NCI-H460 (cell line): Measurements from ENCODE around the gene POLD2. TPM values are rescaled to one million over a fixed set of nuclear protein-coding genes. Genes with fewer than 3 reads are reported as not detected.

Source experiments
- DNase-seq: peaks from one replicate; pipeline ENCODE4 v3.0.0-alpha.2; 2016; ENCODE audit warnings: low read depth; ENCODE audit errors: extremely low read depth
- total RNA-seq: library from RNA; depleted of rRNA; stranded (reverse); fragments of >200 nt; shearing (Covaris generic); gene quantifications from 2 replicates; pipeline ENCODE4 v1.2.3, GENCODE V29; 2014

The POLD2 gene
- total RNA-seq, 1 experiment from 2014 or later, result 151 TPM

DNA sequence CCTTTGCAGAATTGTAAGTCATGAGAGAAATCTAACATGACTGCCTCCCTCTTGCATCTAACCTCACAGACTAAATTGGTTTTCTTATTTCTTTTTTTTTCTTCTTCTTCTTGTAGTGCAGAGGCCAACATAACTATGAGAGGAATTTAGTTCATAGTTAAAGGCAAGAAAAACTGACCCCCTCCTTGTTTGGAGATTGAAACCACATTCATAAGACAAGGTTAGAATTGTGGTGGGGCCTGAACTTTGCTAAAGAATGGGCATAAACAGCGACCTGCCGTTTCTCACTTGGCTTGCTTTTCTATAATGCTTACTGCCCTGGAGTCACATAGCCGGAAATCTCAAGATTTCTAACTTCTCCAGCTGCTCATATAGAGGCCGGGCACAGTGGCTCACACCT, 38.6 kb downstream of the POLD2 start:
- DNase-seq, result no peak

DNA sequence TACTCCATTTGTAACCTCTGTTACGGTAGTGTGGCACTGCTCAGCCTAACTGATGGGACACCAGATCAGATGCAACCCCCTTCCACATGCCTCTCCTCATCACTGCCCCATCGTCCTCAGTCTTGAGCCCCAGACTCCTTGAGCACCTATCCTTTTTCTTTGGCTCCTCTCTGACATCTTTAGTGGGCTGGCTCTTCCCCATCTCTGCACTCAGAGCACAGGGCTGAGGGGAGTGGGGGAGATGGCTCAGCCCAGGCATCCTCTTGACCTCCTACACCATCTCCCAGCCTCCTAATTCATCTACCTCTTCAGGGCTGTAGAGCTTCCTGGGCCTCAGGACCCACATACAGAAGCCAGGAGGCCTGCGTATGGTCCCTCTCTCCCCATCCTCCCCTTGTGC, 39.6 kb downstream of the POLD2 start:
- no peak for DNase-seq

DNA sequence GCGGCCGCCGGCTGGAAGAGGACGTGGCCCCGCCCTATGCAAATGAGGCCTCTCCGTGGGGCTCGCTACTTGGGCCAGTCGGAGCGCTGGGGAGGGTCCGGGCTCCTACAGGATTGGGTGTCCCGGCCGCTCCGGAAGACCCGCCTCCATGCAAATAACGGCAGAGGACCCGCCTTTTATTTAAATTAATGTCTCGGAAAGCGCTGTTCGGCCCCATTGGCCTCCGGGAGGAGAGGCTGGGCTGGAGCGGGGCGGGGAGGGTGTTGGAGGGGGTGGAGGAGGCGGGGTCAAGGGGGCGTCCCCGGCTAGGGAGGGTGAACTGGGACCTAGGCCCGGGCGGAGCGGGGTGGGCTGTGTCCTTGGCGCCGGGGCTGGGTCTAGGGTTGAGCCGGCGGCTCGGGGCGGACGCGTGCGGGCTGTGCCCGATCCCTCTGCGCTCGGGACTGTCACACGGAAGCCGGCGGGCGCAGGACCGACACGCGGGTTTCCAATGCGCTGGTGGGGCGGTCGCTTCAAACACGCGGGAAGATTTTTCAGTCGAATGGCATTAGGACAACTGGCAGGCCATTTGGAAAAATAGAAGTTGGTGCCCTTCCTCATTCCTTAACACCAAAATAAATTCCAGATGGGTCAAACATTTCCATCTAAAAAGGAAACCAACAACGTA, 40.7 kb downstream of the POLD2 start:
- peak; percentile 99 for DNase-seq

DNA sequence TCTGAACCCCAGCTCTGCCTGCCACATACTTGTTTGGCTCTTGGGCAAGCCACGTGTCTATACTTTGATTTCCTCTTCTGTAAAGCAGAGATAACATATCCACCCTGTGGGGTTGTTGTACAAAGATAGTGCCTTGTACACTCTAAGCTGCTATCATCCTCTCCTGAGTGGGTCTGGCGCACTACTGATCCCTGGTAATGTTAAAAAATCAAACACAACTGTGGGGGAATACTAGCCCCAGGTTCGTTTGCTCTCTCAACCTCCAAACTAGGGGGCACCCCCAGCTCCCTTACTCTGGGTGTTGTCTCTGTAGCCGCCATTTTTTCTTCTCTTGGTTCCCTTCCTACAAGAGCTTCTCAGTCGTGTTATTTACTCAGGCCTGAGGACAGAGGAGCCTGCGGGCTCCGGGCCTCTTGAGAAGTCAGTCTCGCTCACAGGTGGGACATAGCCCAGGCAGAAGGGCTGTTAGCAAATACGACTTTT, 42.0 kb downstream of the POLD2 start:
- no peak for DNase-seq

DNA sequence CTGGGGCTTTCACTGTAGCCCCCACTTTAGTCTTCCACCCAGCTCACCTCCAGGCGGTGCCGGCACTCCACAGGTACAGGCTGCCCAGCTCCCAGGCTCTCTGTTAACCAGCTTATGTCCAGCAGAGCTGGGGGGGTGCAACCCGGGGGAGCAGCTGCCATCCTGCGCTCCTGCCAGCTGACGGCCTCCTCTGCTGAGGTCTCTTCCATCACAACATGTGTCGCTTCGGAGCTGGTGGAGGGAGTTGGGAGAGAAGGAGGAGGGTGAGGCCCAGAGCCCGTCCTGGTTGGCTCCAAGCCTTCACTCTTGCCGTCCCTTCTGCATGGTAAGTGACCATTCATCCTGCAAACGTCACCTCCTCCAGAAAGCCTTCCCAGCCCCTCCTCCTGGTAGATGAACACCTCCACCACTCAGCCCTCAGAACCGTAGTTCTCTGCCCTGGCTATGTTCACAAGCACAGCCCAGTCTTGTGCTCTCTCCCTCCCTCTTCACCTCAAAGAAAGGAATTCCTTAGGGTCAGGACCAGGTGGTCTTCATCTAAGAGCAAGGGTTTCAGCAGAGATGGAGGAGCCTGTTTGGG, 42.6 kb downstream of the POLD2 start:
- no peak for DNase-seq

DNA sequence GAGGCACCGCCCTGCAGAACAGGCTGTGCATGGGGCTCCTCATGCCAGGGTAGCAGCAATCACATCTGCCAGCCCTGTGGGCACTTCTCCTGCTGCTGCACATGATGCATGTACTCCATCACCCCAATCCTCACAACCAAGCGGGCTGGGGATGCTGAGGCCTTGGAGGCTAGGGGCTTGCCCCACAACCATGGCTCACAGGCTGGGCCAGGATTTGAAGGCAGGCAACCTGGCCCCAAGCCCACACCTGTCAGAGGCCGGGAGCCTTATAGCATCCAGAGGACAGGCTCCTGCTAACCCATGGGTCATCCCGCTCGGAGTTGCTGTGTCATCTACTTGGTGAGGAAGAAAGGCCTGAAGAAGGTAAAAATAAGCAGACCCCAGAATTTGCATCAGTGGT, 43.2 kb downstream of the POLD2 start:
- no peak for DNase-seq

DNA sequence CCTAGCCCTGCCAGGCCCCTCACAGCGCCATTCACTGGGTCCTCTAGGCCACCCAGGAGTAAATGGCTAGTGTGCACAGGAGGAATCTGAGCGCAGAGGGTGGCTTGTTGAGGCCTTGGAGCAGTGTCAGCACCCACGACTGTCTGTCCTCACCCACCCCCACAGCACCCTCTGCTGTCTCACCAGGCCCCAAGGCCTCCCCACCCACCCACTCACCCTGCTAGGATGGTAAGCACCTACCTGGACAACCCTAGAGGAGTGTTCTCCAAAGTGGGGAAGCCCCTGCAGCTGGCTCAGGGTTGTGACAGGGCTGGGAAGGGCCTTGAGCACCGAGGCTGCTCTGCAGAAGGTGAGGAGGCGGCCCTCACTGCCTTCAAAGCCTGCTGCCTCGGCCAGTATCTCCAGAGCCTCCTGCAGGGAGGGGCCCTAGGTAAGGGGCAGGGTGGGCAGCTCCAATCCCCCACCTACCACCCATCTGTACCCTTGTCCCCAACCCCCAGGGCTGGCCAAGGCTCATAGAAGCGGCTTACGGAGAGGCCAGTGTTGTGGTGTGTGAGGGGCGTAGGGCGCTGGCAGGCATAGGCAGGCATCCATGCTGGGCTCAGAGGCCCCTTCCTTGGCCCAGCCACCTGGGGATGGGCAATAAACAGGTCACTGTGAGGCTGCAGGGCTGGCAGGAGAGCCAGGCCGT, 43.9 kb downstream of the POLD2 start:
- DNase-seq, result no peak

DNA sequence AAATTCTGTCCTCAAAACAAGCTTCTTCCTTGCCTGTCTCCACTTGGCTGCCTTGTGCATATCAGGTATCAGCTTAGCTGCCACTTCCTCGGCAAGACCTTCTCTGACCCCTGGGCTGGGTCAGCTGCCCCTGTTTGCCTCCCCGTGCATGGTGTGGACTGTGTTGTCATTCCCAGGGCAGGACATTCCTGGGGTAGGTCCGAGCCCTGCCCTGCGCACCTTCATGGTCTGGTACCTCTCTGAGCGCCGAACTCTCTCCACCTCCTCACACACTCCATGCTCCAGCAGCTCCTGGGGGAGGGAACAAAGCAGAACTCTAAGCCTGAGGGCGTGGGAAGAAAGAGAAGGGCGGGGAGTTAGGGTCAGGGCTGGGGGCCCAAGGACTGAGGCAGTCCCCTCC, 44.8 kb downstream of the POLD2 start:
- DNase-seq, result no peak

DNA sequence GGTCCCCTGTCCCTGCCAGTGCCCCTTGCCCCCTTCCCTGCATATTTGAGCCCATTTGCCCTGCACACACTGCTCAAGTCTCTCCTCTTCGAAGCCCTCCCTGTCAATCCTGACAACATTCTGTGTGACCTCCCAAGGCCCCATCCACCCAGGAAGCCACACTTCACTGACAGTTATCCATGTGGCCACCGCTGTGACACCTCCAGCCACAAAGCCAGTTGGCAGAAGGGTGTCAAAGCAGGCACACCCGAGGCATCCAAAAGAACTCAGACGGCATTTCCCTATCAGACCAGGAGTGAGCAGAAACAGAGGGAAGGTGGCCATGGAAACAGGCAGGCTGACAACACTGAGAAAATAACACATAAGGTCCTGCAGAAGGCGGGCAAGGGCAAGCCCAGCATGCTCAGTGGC, 45.7 kb downstream of the POLD2 start:
- DNase-seq, result no peak

DNA sequence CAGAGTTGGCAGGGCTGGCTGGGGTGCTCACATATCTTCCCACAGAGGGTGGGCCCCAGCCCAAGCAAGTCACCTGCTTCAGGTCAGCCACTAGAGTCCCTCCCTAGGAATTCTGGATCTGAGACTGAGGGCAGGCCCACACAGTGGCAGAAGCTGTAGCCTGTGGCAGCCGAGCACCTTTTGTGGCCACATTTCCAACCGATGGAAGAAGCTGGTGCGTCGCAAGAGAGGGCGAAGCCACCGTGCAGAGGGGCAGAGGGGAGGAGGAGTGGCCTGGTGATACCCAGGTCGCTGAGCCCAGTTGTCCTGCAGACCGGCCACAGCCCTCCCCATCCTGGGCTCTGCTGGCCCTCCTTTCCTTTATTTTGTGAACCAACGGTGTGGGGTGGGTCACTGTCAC, 46.3 kb downstream of the POLD2 start:
- DNase-seq, result no peak

DNA sequence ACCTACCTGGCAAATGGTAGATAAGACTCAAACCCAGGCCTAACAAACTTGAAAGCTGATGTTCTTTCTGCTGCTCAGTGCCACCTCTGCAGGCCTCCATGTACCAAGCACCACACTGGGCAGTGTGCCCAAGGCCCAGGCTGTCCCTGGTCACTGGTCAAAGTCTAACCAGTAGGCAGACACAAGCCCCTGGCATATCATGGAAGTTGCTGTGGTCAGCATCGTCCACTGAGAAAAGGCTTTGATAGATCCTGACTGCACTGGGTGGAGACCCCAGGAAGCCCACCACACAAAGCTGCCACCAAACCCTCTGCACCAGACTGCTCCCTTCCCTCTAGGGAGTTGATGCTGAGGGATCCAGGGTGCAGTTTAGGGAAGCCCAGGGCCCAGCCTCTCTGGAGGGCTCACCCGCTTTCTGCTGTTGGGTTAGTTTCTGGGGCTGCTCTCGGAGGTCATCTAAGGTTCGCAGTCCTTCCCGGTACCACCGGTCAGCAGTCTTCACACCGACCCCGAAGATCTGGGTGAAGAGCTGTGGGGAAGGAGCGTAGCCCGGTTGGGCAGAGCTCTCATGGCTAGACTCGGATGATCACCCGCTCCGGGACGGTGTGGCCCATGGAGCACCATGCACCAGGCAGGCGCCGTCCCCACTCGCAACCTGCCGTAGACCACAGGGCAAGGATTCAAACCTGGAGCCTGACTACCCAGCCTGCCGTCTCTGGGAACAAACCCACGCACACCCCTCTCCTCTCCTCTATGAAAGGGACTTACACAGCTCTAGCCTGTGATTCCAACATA, 47.0 kb downstream of the POLD2 start:
- no peak for DNase-seq

DNA sequence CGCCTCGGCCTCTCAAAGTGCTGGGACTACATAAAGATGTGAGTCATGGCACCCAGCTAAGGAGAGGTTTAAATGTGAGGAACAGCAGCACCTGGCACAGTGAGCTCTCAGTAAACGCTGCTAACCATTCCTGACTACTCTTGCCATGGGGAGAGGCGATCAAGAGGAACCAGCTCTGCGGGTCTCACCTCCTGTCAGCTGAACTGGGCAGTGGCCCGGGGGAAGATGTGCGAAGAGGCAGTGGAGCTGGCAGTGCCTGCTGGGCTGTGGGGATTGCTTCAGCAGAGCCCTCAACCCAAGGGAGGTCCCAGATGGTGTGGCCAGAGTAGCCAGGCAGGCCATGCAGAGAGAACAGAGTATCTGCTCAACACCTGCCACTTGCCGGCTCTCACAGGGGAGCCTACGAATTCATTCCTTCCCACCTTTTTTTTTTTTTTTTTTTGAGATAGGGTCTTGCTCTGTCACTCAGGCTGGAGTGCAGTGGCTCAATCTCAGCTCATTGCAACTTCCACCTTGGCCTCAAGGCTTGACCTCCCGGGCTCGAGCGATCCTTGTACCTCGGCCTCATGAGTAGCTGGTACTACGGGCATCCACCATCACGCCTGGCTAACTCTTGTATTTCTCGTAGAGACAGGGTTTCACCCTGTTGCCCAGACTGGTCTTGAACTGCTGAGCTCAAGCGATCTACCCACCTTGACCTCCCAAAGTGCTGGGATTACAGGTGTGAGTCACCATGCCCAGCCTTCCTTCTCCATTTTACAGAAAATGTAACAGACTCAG, 47.9 kb downstream of the POLD2 start:
- DNase-seq, result no peak

DNA sequence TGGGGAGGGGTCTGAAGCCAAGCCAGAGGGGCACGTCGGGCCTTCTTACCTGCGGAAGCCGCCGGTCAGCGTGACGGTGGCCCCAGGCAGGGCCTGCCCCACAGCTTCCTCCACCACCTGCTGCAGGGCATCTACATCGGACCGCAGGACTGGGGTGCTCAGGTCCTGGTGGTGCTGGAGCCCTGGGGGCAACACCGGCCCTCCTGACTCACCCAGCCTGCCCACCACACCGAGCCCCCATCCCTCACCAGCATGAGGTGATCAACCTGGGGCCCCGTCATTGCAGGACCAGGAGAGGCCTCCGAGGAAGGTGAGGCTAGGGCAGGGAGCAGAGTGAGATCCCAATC, 49.0 kb downstream of the POLD2 start:
- DNase-seq, result no peak

DNA sequence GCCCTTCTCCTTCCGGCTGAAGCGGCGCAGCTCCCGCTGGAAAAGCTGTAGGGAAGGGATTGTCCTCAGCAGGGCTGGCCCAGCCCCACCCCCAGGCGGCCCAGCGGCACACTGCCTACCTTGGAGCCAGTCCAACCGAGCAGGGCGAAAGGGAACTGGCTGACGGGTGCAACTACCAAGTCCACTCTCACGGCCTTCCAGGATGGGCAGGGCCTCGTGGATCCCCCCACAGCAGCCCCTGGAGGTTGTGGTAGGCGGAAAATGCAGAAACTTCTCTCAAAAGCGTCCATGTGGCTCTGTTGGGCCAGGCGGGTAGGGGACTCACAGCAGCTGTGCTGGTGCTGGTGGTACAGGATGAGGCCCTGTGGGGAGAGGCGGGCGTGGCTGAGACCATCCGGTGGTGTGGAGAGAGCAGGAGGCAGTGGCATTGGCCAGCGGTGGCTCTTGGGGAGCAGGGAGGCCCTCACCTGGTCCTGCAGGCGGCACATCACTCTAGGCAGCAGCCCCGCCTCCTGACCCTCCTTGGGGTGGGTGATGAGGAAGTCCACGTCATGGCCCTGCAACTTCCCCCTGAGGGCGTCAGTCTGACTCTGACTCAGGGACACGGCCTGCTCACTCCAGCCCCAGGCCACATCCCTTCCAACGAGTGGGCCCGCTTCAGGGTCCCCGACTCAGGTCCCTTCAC, 49.5 kb downstream of the POLD2 start:
- DNase-seq, result peak; percentile 38

DNA sequence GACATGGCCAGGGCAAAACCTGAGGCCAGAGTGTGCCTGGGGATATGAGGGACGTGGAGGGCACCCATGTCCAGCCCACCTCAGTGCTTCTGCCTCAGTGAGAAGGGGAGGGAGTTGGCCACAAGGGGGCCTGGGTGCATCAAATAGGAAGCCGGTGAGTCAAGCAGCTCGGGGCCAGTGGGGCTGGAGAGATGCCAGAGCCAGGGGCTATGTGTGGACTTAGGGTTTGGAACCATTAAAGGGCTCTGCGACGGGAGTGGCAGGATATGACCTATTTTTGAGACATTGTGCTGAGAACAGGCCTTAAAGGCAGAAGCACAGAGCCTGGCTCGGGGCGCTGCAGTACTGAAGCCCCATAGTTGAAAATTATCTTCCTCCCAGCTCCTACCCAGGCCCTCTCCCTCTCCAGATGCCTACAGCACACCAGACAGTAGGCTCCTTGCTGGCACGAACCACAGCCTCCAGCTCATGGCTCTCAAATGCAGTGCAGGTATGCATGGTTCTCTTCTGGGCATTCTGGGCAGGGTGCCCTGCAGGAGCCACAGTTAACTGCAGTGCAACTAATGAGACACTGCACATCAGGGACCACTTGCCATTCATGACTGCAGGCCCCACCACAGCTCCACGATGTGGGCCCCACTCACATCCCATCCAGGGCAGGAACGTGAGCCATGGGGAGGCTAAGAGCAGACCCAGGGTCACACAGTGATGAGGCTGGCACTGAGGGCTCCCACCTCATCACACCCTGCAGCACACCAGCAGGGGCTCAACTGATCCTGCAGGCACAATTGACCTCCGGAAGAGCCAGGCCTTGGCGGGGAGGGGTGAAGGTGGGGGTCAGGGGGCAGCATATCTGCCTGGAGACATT, 50.8 kb downstream of the POLD2 start:
- DNase-seq, result peak; percentile 75

DNA sequence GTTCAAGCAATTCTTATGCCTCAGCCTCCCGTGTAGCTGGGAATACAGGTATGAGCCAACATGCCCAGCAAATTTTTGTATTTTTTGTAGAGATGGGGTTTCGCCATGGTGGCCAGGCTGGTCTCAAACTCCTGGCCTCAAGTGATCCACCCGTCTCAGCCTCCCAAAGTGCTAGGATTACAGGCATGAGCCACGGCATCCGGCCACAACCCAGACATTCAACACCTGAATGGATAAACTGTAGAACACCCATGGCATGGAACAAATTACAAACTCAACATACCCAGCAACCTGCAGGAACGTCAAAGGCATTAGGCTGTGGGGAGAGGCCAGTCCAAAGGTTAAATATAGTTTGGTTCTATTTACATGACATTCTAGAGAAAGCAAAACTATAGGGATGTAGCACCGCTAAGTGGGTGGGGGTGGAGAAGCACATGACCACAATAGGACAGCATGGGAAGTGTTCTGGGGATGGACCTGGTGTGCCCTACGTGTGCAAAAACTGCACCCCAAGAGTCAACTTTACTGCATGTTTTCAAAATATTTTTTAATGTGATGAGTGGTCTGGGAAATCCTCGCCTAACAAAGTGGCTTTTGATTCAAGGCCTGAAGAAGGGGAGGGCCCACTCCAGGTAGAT, 51.5 kb downstream of the POLD2 start:
- no peak for DNase-seq

DNA sequence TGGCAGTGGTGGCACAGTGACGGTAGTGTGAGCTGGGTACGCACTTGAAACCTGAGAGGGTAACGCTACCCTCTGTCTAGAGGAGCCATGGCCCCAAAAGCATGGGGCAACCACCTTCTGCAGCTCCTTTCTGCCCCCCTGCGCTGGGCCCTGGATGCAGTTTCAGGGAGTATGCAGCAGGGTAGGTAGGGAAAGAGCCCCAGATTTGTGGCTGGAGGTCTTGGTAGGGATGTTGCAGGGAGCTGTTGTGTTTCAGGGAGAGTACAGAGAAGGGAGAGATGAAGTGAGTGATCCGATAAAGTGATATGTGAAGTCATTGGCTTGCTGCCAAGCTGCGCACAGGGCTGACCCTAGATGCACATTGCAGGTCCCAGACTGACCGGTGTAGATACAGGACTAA, 55.3 kb downstream of the POLD2 start:
- no peak for DNase-seq

DNA sequence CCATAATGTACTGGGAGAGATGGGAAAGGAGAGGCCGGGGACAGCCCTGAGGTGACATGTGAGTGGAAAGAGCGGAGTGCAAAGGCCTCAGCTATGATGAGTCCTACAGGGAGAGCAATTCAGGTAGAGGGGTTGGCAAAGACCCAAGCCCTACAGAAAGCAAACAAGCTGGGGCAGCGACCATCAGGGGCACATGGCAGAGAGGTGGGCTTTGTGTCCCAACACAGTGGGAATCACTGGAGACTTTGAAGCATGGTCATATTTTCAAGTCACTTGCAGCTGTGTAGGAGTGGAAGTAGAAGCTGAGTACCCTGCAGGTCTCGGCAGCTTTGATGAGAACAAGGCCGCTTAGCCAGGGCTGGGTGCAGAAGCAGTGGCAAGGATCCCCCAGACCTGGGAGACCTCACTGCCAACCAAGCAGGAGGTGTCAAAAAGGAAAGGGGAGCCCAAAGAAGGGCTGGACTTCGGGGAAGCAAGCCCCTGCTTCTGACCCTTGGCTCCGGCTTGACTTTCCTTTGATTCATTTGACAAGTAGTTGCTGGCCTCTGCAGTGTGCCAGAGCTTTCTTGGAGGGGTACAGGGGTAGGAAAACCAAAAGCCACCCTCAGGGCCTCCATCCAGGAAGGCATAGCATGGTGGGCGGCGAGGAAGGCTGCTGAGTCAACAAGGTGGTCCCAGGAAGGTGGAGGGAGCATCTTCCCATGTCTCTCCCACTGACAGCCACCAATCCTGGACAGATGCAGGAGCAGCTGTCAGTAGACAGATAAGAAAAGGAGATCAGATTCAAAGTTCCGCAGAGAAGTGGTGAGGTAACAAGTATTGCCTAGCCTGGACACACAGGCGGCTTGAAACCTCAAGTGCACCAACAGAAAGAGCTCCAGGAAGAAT, 56.0 kb downstream of the POLD2 start:
- DNase-seq, result no peak
